ENCODE measurements around the gene DMWD.
A peak's percentile ranks its signal among the peaks of the same experiment; 100 is the strongest.
"Not testable (repeated sequence)": the region's sequence is repeated elsewhere in the genome, so short reads cannot be mapped to it uniquely, and the experiment has no call there.

DMWD gene

GRCh38 chr19:45815481-45816216, 23.0 kb upstream of the DMWD start:
- DNase-seq = peak; percentile 73 to 78

GRCh38 chr19:45814851-45815480, 22.3 kb upstream of the DMWD start, which contains the start of gene RSPH6A:
Gene RSPH6A (minus strand): TSS chr19:45815308. CDS start chr19:45815176, 132 bp downstream.
- peak in 1 of 2 experiments; percentile 43 for DNase-seq

- no peak for DNase-seq
Observed at GRCh38 chr19:45814166-45814780, 21.6 kb upstream of the DMWD start.

GRCh38 chr19:45812297-45812696, 19.7 kb upstream of the DMWD start:
- no peak for DNase-seq

- no peak for DNase-seq
Observed at GRCh38 chr19:45809643-45810159, 17.1 kb upstream of the DMWD start.

- no peak for DNase-seq
Observed at GRCh38 chr19:45805719-45806118, 13.1 kb upstream of the DMWD start.

GRCh38 chr19:45804959-45805230, 12.2 kb upstream of the DMWD start:
- DNase-seq = no peak

- DNase-seq = no peak
Observed at GRCh38 chr19:45804140-45804958, 11.7 kb upstream of the DMWD start.

GRCh38 chr19:45801603-45802175, 9.0 kb upstream of the DMWD start:
- DNase-seq = no peak

GRCh38 chr19:45800070-45800553, 7.5 kb upstream of the DMWD start:
- DNase-seq = no peak

- DNase-seq = not testable (repeated sequence)
Observed at GRCh38 chr19:45799541-45799940, 6.9 kb upstream of the DMWD start.

GRCh38 chr19:45798995-45799517, 6.4 kb upstream of the DMWD start:
- DNase-seq = peak; percentile 41 to 65

- DNase-seq = no peak
Observed at GRCh38 chr19:45794627-45795026, 2.0 kb upstream of the DMWD start.

GRCh38 chr19:45793876-45794275, 1.2 kb upstream of the DMWD start:
- DNase-seq = no peak

GRCh38 chr19:45793178-45793564, 526 bp upstream of the DMWD start:
- DNase-seq = no peak

GRCh38 chr19:45791744-45792469, 738 bp downstream of the DMWD start:
- DNase-seq = no peak

- DNase-seq = no peak
Observed at GRCh38 chr19:45790942-45791341, 1.7 kb downstream of the DMWD start.

- no peak for DNase-seq
Observed at GRCh38 chr19:45789035-45789786, 3.4 kb downstream of the DMWD start.

GRCh38 chr19:45786533-45786894, 6.1 kb downstream of the DMWD start:
- DNase-seq = no peak

- no peak for DNase-seq
Observed at GRCh38 chr19:45785781-45786532, 6.7 kb downstream of the DMWD start.

All from NCI-H1930 (cell line).